HepG2 (cell line): ENCODE measurements around the gene PLCG2. TPM values are rescaled to one million over a fixed set of nuclear protein-coding genes. Genes with fewer than 3 reads are reported as not detected.

Experiments used
- ATAC-seq: fragments of 200-7000 bp; cut with Tn5 transposase; 3 replicates; pipeline ENCODE4 v1.9.1; 2020; ENCODE audit warnings: mild to moderate bottlenecking, moderate library complexity
- BruUV-seq: library from RNA; stranded (reverse); fragments of 400-500 nt; replicated peaks from 2 replicates; lab custom pipeline; 2021; lab: Mats Ljungman, UMichigan
- CTCF ChIA-PET: fragments of 300-600 bp; formaldehyde crosslinking; extraction: SDS; loops from one replicate; lab custom pipeline; 2021; ENCODE audit warnings: low total read pairs, inconsistent platforms, low intra/inter-chr PET ratio; lab: Yijun Ruan, JAX
- POLR2A ChIA-PET: fragments of 350-600 bp; sonication (Branson Sonifier 250); formaldehyde crosslinking; loops from one replicate; lab custom pipeline; 2020; ENCODE audit warnings: antibody characterized with exemption, inconsistent platforms; lab: Yijun Ruan, JAX
- DNase-seq: peaks from one replicate; pipeline ENCODE4 v3.0.0-alpha.2; 2015; ENCODE audit warnings: low spot score
- FAIRE-seq: peaks from 3 replicates; lab custom pipeline; 2011; peaks lifted over from hg19 to GRCh38; lab: Jason Lieb, UNC
- H2AFZ ChIP-seq: one replicate; pipeline ENCODE4 v1.6.1; 2011; ENCODE audit warnings: low read length, inconsistent platforms
- H3K27ac ChIP-seq: fragments of 300-600 bp; 3 replicates; pipeline ENCODE4 v1.8.0; 2011; ENCODE audit warnings: mixed run types, mild to moderate bottlenecking, mixed read lengths, low read length, inconsistent platforms; ENCODE audit not compliant: insufficient read depth; ENCODE audit errors: extremely low read length
- H3K27me3 ChIP-seq, 2 experiments: fragments of 200-600 bp in 1 of 2; 2 replicates in 1 of 2; 3 replicates in 1 of 2; pipeline versions ENCODE4 v1.6.0 to v1.8.0; 2011; ENCODE audit warnings: low read length in 2 of 2, mild to moderate bottlenecking in 2 of 2, moderate library complexity in 2 of 2, inconsistent platforms in 1 of 2; ENCODE audit not compliant: insufficient read depth in 2 of 2, control insufficient read depth in 1 of 2
- H3K36me3 ChIP-seq, 2 experiments: fragments of 200-600 bp in 1 of 2; replicated peaks in 1 of 2; 2 replicates in 1 of 2; 3 replicates in 1 of 2; pipeline versions ENCODE4 v1.5.1 to v1.8.0; 2011; ENCODE audit warnings: low read length in 2 of 2, inconsistent platforms in 1 of 2; ENCODE audit not compliant: insufficient read depth in 2 of 2, control insufficient read depth in 1 of 2
- H3K4me1 ChIP-seq: 2 replicates; pipeline ENCODE4 v1.5.1; 2012; ENCODE audit warnings: low read length, inconsistent platforms; ENCODE audit not compliant: insufficient read depth
- H3K4me2 ChIP-seq: 2 replicates; pipeline ENCODE4 v1.6.0; 2011; ENCODE audit warnings: low read depth, low read length, inconsistent platforms
- H3K4me3 ChIP-seq, 3 experiments: fragments of 200-600 bp in 1 of 3; sonication (generic), shearing (Covaris generic) in 1 of 3; replicated peaks in 1 of 3; 2 replicates each; pipeline ENCODE4 v1.5.1; 2011 to 2016; ENCODE audit warnings: low read length in 3 of 3, inconsistent platforms in 2 of 3, low read depth in 2 of 3, mild to moderate bottlenecking in 2 of 3, control low read depth in 1 of 3, mixed read lengths in 1 of 3; ENCODE audit not compliant: insufficient read depth in 1 of 3
- H3K79me2 ChIP-seq: one replicate; pipeline ENCODE4 v1.6.1; 2011; ENCODE audit warnings: low read length, inconsistent platforms; ENCODE audit not compliant: insufficient read depth
- H3K9ac ChIP-seq: 2 replicates; pipeline ENCODE4 v1.6.0; 2011; ENCODE audit warnings: mild to moderate bottlenecking, low read depth, low read length, inconsistent platforms; ENCODE audit not compliant: insufficient read depth
- H3K9me3 ChIP-seq: 2 replicates; pipeline ENCODE4 v1.5.1; 2012; ENCODE audit warnings: mild to moderate bottlenecking, low read length
- H4K20me1 ChIP-seq: 2 replicates; pipeline ENCODE4 v1.6.0; 2011; ENCODE audit warnings: inconsistent platforms, mild to moderate bottlenecking, low read length, moderate library complexity; ENCODE audit not compliant: insufficient read depth
- CSRNP2 ChIP-seq: sonication (generic); formaldehyde crosslinking; conservative IDR thresholded peaks from 2 replicates; pipeline ENCODE4 v1.8.0; 2022; ENCODE audit warnings: low read depth, missing genetic modification reagents
- KDM3A ChIP-seq: IDR thresholded peaks from 2 replicates; pipeline ENCODE4 v1.6.1; 2018; ENCODE audit warnings: low read depth, missing compliant biosample characterization
- MXI1 ChIP-seq: IDR thresholded peaks from 3 replicates; pipeline ENCODE4 v1.6.1; 2012; ENCODE audit warnings: low read depth, low read length, inconsistent platforms, borderline replicate concordance
- SMAD9 ChIP-seq: sonication (generic); formaldehyde crosslinking; IDR thresholded peaks from 2 replicates; pipeline ENCODE4 v1.5.1; 2020; ENCODE audit warnings: mild to moderate bottlenecking, missing genetic modification reagents
- SMYD3 ChIP-seq: sonication (generic); formaldehyde crosslinking; IDR thresholded peaks from 2 replicates; pipeline ENCODE4 v1.8.1; 2023; ENCODE audit warnings: mild to moderate bottlenecking, missing genetic modification reagents
- SP2 ChIP-seq: sonication (generic); formaldehyde crosslinking; IDR thresholded peaks from 2 replicates; pipeline ENCODE4 v1.5.1; 2020; ENCODE audit warnings: mild to moderate bottlenecking, missing genetic modification reagents
- SP4 ChIP-seq: sonication (generic); formaldehyde crosslinking; IDR thresholded peaks from 2 replicates; pipeline ENCODE4 v1.8.1; 2023; ENCODE audit warnings: mild to moderate bottlenecking, missing genetic modification reagents
- SYNCRIP ChIP-seq: fragments of 200-400 bp; formaldehyde crosslinking; IDR thresholded peaks from 2 replicates; pipeline ENCODE4 v1.6.1; 2018; ENCODE audit warnings: mild to moderate bottlenecking, low read depth, low read length; ENCODE audit not compliant: insufficient read depth
- ZNF292 ChIP-seq: sonication (generic); formaldehyde crosslinking; IDR thresholded peaks from 2 replicates; pipeline ENCODE4 v1.8.1; 2022; ENCODE audit warnings: mild to moderate bottlenecking, low read depth, missing genetic modification reagents, borderline replicate concordance
- ZNF468 ChIP-seq: sonication (generic); formaldehyde crosslinking; IDR thresholded peaks from 2 replicates; pipeline ENCODE4 v1.8.0; 2022; ENCODE audit warnings: mild to moderate bottlenecking, moderate library complexity, missing genetic modification reagents
- ZNF800 ChIP-seq: sonication (generic); formaldehyde crosslinking; IDR thresholded peaks from 2 replicates; pipeline ENCODE4 v1.4.0; 2020; ENCODE audit warnings: missing genetic modification reagents
- WGBS: methylation state at CpG from one replicate; pipeline ENCODE4 v1.1.6; 2017; ENCODE audit warnings: low lambda C conversion rate; 5-methylcytosine and 5-hydroxymethylcytosine counted together
- in situ Hi-C: cut with HindIII; loops from 2 replicates; pipeline ENCODE4 v1.10.0; 2017; ENCODE audit warnings: low pct_unique_long_range_greater_than_20kb; ENCODE audit not compliant: extremely low pct_ligation_motif_present
- intact Hi-C: fragments of 100-400 bp; cut with micrococcal nuclease; formaldehyde crosslinking; loops from one replicate; pipeline ENCODE4 v1.10.0; 2022; ENCODE audit not compliant: unreplicated experiment
- polyA plus RNA-seq, 8 experiments: library from polyadenylated mRNA; depleted of rRNA in 3 of 8; stranded (reverse) in 7 of 8; unstranded in 1 of 8; fragments of >200 nt; fragmentation: Illumina TruSeq in 4 of 8; extraction: Trizol in 4 of 8; gene quantifications; 2 replicates each; pipeline versions ENCODE4 v1.2.1 to v1.2.3, GENCODE V29; 2011 to 2016; ENCODE audit warnings: low read depth in 4 of 8, missing spikeins in 1 of 8, mixed read lengths in 1 of 8; ENCODE audit not compliant: insufficient read depth in 1 of 8
- total RNA-seq, 5 experiments: library from RNA; depleted of rRNA; stranded (reverse); fragments of >200 nt; fragmentation: Illumina TruSeq; extraction: Trizol; gene quantifications; 2 replicates each; pipeline ENCODE4 v1.2.3, GENCODE V29; 2016; ENCODE audit warnings: low read depth in 1 of 5

The PLCG2 gene
- total and polyA plus RNA-seq, 2 of the 13 experiments (the other 11 are each of a cell fraction or from before 2014, with no cell fraction given): 0.13 to 0.18 TPM

- TF ChIP-seq SP2 (CRISPR knock-in tag) (no peak), SP4 (no peak)
These were observed 4.7 kb upstream of the PLCG2 start (continued) for GRCh38 chr16:81774348-81774747.

- no peak overlapping the region for H3K4me2 ChIP-seq
- H3K79me2 ChIP-seq: no peaks in the 10 kb centered on the region
- no peak overlapping the region for H3K27ac ChIP-seq
- in situ Hi-C loops (no loop called here), intact Hi-C loops (no loop called here)
- ATAC-seq (no peak), FAIRE-seq (no peak), DNase-seq (no peak)
- ChIA-PET POLR2A (no interaction called here), CTCF (no interaction called here)
- no peak overlapping the region for H3K4me3 ChIP-seq
- no peaks in the 10 kb centered on the region for H3K9me3 ChIP-seq
- H3K27me3 ChIP-seq: peaks cover 11 to 80% of the 10 kb centered on the region in 2 experiments
- no peak overlapping the region for H2AFZ ChIP-seq
- H3K36me3 ChIP-seq: no peaks in the 10 kb centered on the region
- no TSS peak for BruUV-seq
- TF ChIP-seq SMYD3 (no peak), CSRNP2 (CRISPR knock-in tag) (no peak)
- no peaks in the 10 kb centered on the region for H3K4me1 ChIP-seq
- no peaks in the 10 kb centered on the region for H4K20me1 ChIP-seq
- no peak overlapping the region for H3K9ac ChIP-seq
These were observed 3.5 kb upstream of the PLCG2 start for GRCh38 chr16:81775570-81775969.

GRCh38 chr16:81778231-81778630 lies 860 bp upstream of the PLCG2 start:
- Histone ChIP-seq H3K9ac (no peak overlapping the region), H3K4me2 (no peak overlapping the region), H3K27ac (no peak overlapping the region), H3K79me2 (no peaks in the 10 kb centered on the region), H3K9me3 (no peaks in the 10 kb centered on the region), H4K20me1 (no peaks in the 10 kb centered on the region; the same call in 1 of the 2 replicates), H3K4me3 (no peak overlapping the region), H3K27me3 (peaks cover 9 to 77% of the 10 kb centered on the region in 2 experiments), H3K4me1 (no peaks in the 10 kb centered on the region), H2AFZ (no peak overlapping the region), H3K36me3 (no peaks in the 10 kb centered on the region)
- ChIA-PET POLR2A (no interaction called here), CTCF (no interaction called here)
- no peak for TF ChIP-seq ZNF292 (CRISPR knock-in tag)
- no peak for TF ChIP-seq KDM3A (CRISPR knock-in tag)
- TF ChIP-seq SMAD9 (CRISPR knock-in tag): no peak
- no peak for TF ChIP-seq SYNCRIP
- no peak for TF ChIP-seq ZNF800 (CRISPR knock-in tag)
- TF ChIP-seq ZNF468: no peak
- no peak for TF ChIP-seq MXI1
- intact Hi-C loops: no loop called here
- DNase-seq (no peak), ATAC-seq (no peak), FAIRE-seq (no peak)
- WGBS: 73% methylated on average over 6 of the region's 6 CpGs
- in situ Hi-C loops: no loop called here
- BruUV-seq: no TSS peak
